GM19239 (cell line): ENCODE measurements around the gene DRD2.

Source experiments
- DNase-seq: peaks from one replicate; pipeline ENCODE4 v3.0.0; 2011; ENCODE audit warnings: low spot score; ENCODE audit not compliant: insufficient read length
- FAIRE-seq: peaks from 2 replicates; lab custom pipeline; 2011; peaks lifted over from hg19 to GRCh38; lab: Jason Lieb, UNC

The DRD2 gene

GRCh38 chr11:113448316-113448677 is 26.9 kb downstream of the DRD2 start:
- DNase-seq (no peak), FAIRE-seq (no peak)

GRCh38 chr11:113447621-113448315 is 27.4 kb downstream of the DRD2 start:
- FAIRE-seq (no peak), DNase-seq (no peak)

GRCh38 chr11:113446938-113447337 is 28.3 kb downstream of the DRD2 start:
- no peak for FAIRE-seq
- no peak for DNase-seq

GRCh38 chr11:113446112-113446511 is 29.1 kb downstream of the DRD2 start:
- no peak for FAIRE-seq
- DNase-seq = no peak

- no peak for FAIRE-seq
- no peak for DNase-seq
Observed at GRCh38 chr11:113444502-113445123, 30.6 kb downstream of the DRD2 start.

GRCh38 chr11:113440816-113441215 is 34.4 kb downstream of the DRD2 start:
- FAIRE-seq (no peak), DNase-seq (no peak)

GRCh38 chr11:113436672-113437252 is 38.4 kb downstream of the DRD2 start:
- FAIRE-seq = no peak
- no peak for DNase-seq

GRCh38 chr11:113435190-113435968 is 39.8 kb downstream of the DRD2 start:
- no peak for FAIRE-seq
- no peak for DNase-seq

- DNase-seq (no peak), FAIRE-seq (no peak)
Observed at GRCh38 chr11:113431746-113432145, 43.5 kb downstream of the DRD2 start.

GRCh38 chr11:113426686-113427085 is 48.5 kb downstream of the DRD2 start:
- FAIRE-seq (no peak), DNase-seq (no peak)

- no peak for FAIRE-seq
- no peak for DNase-seq
Observed at GRCh38 chr11:113420808-113421207, 54.4 kb downstream of the DRD2 start.

GRCh38 chr11:113419454-113420003 is 55.7 kb downstream of the DRD2 start:
- DNase-seq (no peak), FAIRE-seq (no peak)

GRCh38 chr11:113417428-113417827 is 57.8 kb downstream of the DRD2 start:
- no peak for FAIRE-seq
- DNase-seq = no peak

GRCh38 chr11:113415343-113415742 is 59.9 kb downstream of the DRD2 start:
- FAIRE-seq (no peak), DNase-seq (no peak)

- no peak for DNase-seq
- no peak for FAIRE-seq
Observed at GRCh38 chr11:113412675-113413074, 62.5 kb downstream of the DRD2 start.

GRCh38 chr11:113411536-113411935 is 63.7 kb downstream of the DRD2 start:
- DNase-seq (no peak), FAIRE-seq (no peak)

- FAIRE-seq (no peak), DNase-seq (no peak)
Observed at GRCh38 chr11:113410414-113411135, 64.6 kb downstream of the DRD2 start.

GRCh38 chr11:113409526-113409925 is 65.7 kb downstream of the DRD2 start:
- FAIRE-seq = no peak
- no peak for DNase-seq

- DNase-seq (no peak), FAIRE-seq (no peak)
Observed at GRCh38 chr11:113408887-113409286, 66.3 kb downstream of the DRD2 start.

- no peak for FAIRE-seq
Observed at GRCh38 chr11:113408206-113408605, 67.0 kb downstream of the DRD2 start.

More at GRCh38 chr11:113408206-113408605, 67.0 kb downstream of the DRD2 start:
- no peak for DNase-seq
